ENCODE data around the gene SLC37A3. TPM values are rescaled to one million over a fixed set of nuclear protein-coding genes. Genes with fewer than 3 reads are reported as not detected.
"Not testable (repeated sequence)": the region's sequence is repeated elsewhere in the genome, so short reads cannot be mapped to it uniquely, and the experiment has no call there.

Gene SLC37A3
- total RNA-seq, 1 donor from 2014 or later, result 98.3 TPM

DNA sequence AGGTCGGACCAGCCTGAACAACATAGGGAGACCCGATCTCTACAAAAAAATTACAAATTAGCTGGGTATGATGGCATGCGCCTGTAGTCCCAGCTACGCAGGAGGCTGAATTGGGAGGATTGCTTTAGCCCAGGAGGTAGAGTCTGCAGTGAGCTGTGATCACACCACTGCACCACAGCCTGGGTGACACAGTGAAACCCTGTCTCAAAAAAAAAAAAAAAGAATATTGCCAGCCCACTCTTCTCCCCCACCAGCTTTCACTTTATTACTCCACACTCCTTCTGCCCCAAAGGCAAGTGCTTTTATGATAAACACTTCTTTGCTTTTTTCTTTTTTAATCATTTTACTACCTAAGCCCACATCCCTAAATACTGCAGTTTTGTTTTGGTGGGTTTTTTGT, 20.3 kb upstream of the SLC37A3 start:
- no peak overlapping the region for H3K4me3 Mint-ChIP-seq (ENCODE audit: low read depth)
- no peak for DNase-seq (ENCODE audit: low spot score)
- no peaks in the 10 kb centered on the region for H3K9me3 Mint-ChIP-seq
- H3K4me1 Mint-ChIP-seq (ENCODE audit: low read depth), result peaks cover 29% of the 10 kb centered on the region
- H3K27me3 Mint-ChIP-seq (ENCODE audit: low read depth), result no peaks in the 10 kb centered on the region
- no peak overlapping the region for H3K27ac Mint-ChIP-seq
- H3K36me3 Mint-ChIP-seq (ENCODE audit: low read depth), result peaks cover 25% of the 10 kb centered on the region
- intact Hi-C loops (cut with micrococcal nuclease), result no loop called here

DNA sequence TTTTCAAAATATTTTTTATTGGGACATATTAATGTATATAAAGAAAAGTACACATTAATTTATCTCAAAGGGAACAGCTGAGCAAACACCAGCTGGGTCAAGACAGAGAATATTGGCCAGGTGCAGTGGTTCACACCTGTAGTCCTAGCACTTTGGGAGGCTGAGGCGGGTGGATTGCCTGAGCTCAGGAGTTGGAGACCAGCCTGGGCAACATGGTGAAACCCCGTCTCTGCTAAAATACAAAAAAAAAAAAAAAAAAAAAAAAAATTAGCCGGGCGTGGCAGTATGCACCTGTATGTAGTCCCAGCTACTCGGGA, 19.8 kb upstream of the SLC37A3 start:
- DNase-seq (ENCODE audit: low spot score); intact Hi-C loops (cut with micrococcal nuclease); H3K27me3 Mint-ChIP-seq (ENCODE audit: low read depth); H3K9me3 Mint-ChIP-seq; H3K27ac Mint-ChIP-seq: not testable (repeated sequence)
- H3K4me3 Mint-ChIP-seq (ENCODE audit: low read depth), result peak overlapping the region; percentile 35
- H3K4me1 Mint-ChIP-seq (ENCODE audit: low read depth), result peaks cover 29% of the 10 kb centered on the region
- H3K36me3 Mint-ChIP-seq (ENCODE audit: low read depth), result peaks cover 25% of the 10 kb centered on the region

DNA sequence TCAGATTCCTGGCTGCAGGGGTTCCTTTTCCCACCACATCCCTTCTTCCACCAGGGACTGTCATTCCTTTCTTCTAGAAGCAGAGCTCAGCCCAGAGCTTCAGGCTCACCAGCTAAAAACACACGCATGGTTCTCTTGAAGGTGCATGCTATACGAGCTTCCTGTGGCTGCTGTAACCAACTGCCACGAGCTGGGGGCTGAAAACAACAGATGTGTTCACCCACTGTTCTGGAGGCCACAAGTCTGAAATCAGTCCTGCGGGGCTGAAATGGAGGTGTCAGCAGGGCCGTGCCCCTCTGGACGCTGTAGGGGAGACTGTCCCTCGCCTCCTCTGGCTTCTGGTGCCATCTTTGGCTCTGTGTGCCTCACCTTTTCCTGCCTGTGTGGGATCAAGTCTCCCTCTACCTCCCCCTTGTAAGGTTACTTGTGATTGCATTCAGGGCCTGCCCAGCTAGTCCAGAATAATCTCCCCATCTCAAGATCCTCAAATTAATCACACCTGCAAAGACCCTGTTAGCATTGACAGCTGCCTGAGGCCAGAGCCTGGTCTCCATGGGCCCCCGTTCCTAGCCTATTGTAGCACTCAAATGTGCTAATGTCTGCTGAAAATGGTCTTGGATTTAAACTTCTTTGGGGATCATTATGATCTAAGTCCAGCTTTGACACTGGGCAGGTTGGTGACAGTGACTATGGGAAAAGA, 19.3 kb upstream of the SLC37A3 start:
- peak overlapping the region; percentile 35 for H3K4me3 Mint-ChIP-seq (ENCODE audit: low read depth)
- no peaks in the 10 kb centered on the region for H3K9me3 Mint-ChIP-seq
- intact Hi-C loops (cut with micrococcal nuclease), result no loop called here
- H3K4me1 Mint-ChIP-seq (ENCODE audit: low read depth), result peaks cover 29% of the 10 kb centered on the region
- H3K27me3 Mint-ChIP-seq (ENCODE audit: low read depth), result no peaks in the 10 kb centered on the region
- H3K27ac Mint-ChIP-seq, result peak overlapping the region; percentile 57
- peaks cover 30% of the 10 kb centered on the region for H3K36me3 Mint-ChIP-seq (ENCODE audit: low read depth)
- no peak for DNase-seq (ENCODE audit: low spot score)

DNA sequence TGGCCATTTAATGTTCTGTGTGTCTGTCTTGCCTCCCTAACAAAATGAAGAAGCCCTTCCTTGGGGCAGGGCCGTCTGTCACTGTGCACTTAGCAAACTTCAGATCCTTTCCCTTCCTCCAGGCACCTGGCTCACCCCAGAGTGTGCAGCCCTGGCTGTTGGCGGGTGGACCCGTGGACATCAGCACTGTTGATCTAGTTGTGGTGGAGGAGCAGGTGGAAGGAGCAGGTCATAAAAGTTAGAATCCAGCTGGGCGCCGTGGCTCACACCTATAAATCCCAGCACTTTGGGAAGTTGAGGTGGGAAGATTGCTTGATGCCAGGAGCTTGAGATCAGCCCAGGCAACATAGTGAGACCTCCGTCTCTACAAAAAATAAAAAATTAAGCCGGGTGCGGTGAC, 18.2 kb upstream of the SLC37A3 start:
- H3K9me3 Mint-ChIP-seq, result no peaks in the 10 kb centered on the region
- peak overlapping the region; percentile 46 for H3K27ac Mint-ChIP-seq
- no peak for DNase-seq (ENCODE audit: low spot score)
- H3K36me3 Mint-ChIP-seq (ENCODE audit: low read depth), result peaks cover 36% of the 10 kb centered on the region
- no peaks in the 10 kb centered on the region for H3K27me3 Mint-ChIP-seq (ENCODE audit: low read depth)
- intact Hi-C loops (cut with micrococcal nuclease), result no loop called here
- no peak overlapping the region for H3K4me3 Mint-ChIP-seq (ENCODE audit: low read depth)
- peaks cover 29% of the 10 kb centered on the region for H3K4me1 Mint-ChIP-seq (ENCODE audit: low read depth)

DNA sequence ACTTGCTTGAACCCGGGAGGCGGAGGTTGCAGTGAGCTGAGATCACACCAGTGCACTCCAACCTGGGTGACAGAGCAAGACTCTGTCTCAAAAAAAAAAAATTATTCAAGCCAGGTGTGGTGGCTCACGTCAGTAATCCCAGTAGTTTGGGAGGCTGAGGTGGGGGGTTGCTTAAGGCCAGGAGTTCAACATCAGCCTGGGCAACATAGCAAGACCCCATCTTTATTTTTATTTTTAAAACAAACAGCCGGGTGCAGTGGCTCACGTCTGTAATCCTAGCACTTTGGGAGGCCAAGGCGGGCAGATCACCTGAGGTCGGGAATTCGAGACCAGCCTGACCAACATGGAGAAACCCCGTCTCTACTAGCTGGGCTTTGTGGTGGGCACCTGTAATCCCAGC, 17.5 kb upstream of the SLC37A3 start:
- H3K4me3 Mint-ChIP-seq (ENCODE audit: low read depth); H3K27me3 Mint-ChIP-seq (ENCODE audit: low read depth); H3K27ac Mint-ChIP-seq; intact Hi-C loops (cut with micrococcal nuclease); DNase-seq (ENCODE audit: low spot score); H3K9me3 Mint-ChIP-seq: not testable (repeated sequence)
- Mint-ChIP-seq H3K4me1 (ENCODE audit: low read depth) (peaks cover 29% of the 10 kb centered on the region), H3K36me3 (ENCODE audit: low read depth) (peaks cover 42% of the 10 kb centered on the region)

DNA sequence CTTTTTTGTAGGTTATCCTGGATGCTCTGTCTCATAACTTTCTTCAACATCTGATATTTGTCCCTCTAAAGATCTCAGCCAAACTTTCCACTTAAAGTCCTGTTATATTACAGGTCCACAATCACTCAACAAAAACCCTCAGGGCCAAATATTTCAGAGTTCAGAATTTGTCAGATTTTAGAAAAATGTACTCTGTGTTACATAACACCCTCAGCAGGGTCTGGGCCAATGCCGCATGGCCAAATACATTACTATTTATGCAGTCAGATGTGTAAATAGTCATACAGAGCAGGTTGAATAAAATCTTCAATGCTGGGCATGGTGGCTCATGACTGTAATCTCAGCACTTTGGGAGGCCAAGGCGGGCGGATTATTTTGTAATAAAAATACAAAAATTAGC, 17.0 kb upstream of the SLC37A3 start:
- H3K4me3 Mint-ChIP-seq (ENCODE audit: low read depth), result no peak overlapping the region
- DNase-seq (ENCODE audit: low spot score), result no peak
- H3K4me1 Mint-ChIP-seq (ENCODE audit: low read depth), result peaks cover 29% of the 10 kb centered on the region

DNA sequence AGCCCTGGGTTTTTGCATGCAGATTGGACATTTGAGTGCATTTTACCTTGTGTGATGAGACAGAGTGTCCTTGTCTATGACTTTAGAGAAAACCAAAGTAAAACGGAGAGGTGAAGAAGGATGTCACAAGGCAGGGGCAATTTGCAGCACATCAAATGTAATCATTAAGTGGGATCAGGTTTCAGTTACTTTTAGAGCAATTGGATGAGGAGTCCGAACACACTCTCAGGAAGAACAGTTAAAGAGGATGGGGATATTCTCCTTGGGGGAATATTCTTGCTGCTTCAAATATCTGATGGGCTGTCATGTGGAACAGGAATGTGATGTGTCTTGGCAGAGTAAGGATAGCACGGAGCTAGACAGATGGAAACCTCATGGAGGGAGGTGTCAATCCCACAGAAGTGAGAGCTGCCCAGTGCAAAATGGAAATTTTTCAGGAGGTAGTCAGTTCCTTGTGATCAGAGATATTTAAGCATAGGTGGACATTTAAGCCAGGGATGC, 6.3 kb upstream of the SLC37A3 start:
- Mint-ChIP-seq H3K9me3 (no peaks in the 10 kb centered on the region), H3K27ac (peak overlapping the region; percentile 93), H3K27me3 (ENCODE audit: low read depth) (no peaks in the 10 kb centered on the region)

More for the DNA sequence above, 17.0 kb upstream of the SLC37A3 start:
- H3K27ac Mint-ChIP-seq, result no peak overlapping the region
- H3K27me3 Mint-ChIP-seq (ENCODE audit: low read depth), result no peaks in the 10 kb centered on the region
- H3K9me3 Mint-ChIP-seq, result no peaks in the 10 kb centered on the region
- H3K36me3 Mint-ChIP-seq (ENCODE audit: low read depth), result peaks cover 44% of the 10 kb centered on the region
- intact Hi-C loops (cut with micrococcal nuclease), result no loop called here

DNA sequence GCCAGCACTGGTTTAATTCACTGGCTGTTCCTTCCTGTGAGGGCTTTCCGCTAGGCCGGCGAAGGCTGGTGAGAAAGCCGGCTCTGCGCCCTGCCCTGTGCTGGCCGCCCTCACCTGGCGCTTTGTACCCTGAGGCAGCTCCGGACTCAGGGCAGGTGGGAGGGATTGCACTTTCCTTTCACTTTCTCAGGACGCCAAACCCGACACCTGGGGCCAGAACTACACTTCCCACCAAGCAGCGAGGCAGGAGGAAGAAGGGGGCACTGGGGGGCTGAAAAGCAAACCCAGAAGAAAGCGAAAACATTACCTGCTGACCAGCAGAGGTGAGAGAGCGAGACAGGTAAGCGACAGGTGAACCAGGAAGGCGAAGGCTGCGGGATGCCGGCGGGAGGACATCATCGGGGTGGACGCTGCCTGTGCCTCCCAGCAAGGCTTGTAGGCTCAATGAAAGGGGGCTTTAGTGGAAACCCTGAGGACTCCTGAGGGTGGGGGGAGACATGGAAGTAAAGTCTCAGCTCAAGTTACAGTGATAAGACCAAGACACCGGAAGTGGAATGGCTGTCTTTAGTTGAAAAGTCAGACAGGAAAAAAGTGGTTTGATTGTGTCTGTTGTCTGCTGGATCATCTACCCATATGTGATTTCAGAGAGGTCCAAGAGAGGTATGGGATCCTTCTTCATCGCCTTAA, 5.7 kb upstream of the SLC37A3 start, which contains the start of gene RAB19:
TSS of gene RAB19 (plus strand) at position 181 of the 687 bp plus-strand sequence. CDS start 3,589 bp downstream, outside the sequence.
- H3K4me1 Mint-ChIP-seq (ENCODE audit: low read depth), result peaks cover 42% of the 10 kb centered on the region
- intact Hi-C loops (cut with micrococcal nuclease), result loop anchor here (2.0 to 5.0 kb wide), 8 partner anchors 15 to 518 kb away; partner anchors contain the start of genes BRAF, KDM7A, NDUFB2 and PARP12
- DNase-seq (ENCODE audit: low spot score), result peak; percentile 43
- peak within 1 kb of the TSS; percentile 95 for H3K27ac Mint-ChIP-seq
- H3K4me3 Mint-ChIP-seq (ENCODE audit: low read depth), result peak within 1 kb of the TSS; percentile 92
- no peaks in the 10 kb centered on the region for H3K27me3 Mint-ChIP-seq (ENCODE audit: low read depth)
- peaks cover 30% of the 10 kb centered on the region for H3K36me3 Mint-ChIP-seq (ENCODE audit: low read depth)
- no peaks in the 10 kb centered on the region for H3K9me3 Mint-ChIP-seq

More for the DNA sequence above, 6.3 kb upstream of the SLC37A3 start:
- peaks cover 30% of the 10 kb centered on the region for H3K36me3 Mint-ChIP-seq (ENCODE audit: low read depth)
- intact Hi-C loops (cut with micrococcal nuclease), result loop anchor here (2.0 to 5.0 kb wide), 6 partner anchors 34 to 518 kb away; partner anchors contain the start of genes BRAF, KDM7A, NDUFB2 and PARP12
- DNase-seq (ENCODE audit: low spot score), result no peak
- H3K4me1 Mint-ChIP-seq (ENCODE audit: low read depth), result peaks cover 41% of the 10 kb centered on the region
- H3K4me3 Mint-ChIP-seq (ENCODE audit: low read depth), result peak overlapping the region; percentile 92

DNA sequence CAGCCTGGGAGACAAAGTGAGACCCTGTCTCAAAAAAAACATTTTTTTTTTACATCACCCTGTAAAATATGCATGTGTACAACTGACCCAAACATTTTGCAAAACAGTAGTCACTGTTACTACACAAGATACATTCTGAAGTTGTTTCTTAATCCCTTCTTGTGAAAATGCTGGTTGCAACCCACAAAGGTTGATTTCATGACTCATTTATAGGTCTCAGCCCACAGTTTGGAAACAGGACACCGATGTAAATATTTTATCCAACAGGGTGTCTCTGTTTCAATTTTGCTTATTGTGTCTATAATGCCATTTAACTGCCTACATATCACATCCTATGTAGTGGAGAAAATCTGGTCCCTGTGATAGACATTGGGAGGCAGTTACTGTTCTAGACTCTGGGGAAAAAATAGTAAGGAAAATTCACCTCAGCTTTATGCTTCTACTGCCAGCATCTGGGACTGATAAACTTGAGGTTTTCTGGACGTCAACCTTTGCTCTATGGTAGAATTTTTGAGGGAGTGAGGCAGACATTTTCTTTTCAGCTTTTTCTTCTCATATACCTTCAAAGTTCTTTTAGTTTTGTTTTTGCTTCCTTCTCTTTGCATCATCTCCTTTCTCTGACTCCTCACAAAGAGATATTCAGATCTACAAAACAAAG, 4.0 kb upstream of the SLC37A3 start:
- Mint-ChIP-seq H3K27ac (peak overlapping the region; percentile 95), H3K4me1 (ENCODE audit: low read depth) (peaks cover 42% of the 10 kb centered on the region), H3K27me3 (ENCODE audit: low read depth) (no peaks in the 10 kb centered on the region), H3K4me3 (ENCODE audit: low read depth) (peak overlapping the region; percentile 92), H3K9me3 (no peaks in the 10 kb centered on the region), H3K36me3 (ENCODE audit: low read depth) (peaks cover 25% of the 10 kb centered on the region)
- DNase-seq (ENCODE audit: low spot score), result no peak
- intact Hi-C loops (cut with micrococcal nuclease), result loop anchor here (1.0 to 5.0 kb wide), 10 partner anchors 14 to 520 kb away; partner anchors contain the start of genes BRAF, KDM7A, MKRN1 and NDUFB2

DNA sequence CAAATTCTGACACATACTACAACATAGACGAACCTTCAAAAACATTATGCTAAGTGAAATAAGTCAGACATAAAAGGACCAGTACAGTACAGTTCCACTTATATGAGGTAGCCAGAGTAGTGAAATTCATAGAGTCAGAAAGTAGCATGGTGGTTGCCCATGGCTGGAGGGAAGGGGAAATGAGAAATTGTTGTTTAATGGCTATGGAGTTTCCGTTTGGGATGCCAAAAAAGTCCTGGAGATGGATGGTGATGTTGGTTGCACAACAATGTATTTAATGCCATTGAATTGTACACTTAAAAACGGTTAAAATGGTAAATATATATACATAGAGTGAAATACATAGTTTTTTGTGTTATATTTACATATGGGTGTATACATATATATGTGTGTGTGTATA, 2.1 kb upstream of the SLC37A3 start:
- no peak for DNase-seq (ENCODE audit: low spot score)
- H3K4me3 Mint-ChIP-seq (ENCODE audit: low read depth), result no peak overlapping the region
- H3K27me3 Mint-ChIP-seq (ENCODE audit: low read depth), result no peaks in the 10 kb centered on the region
- H3K27ac Mint-ChIP-seq, result no peak overlapping the region
- H3K9me3 Mint-ChIP-seq, result no peaks in the 10 kb centered on the region
- intact Hi-C loops (cut with micrococcal nuclease), result loop anchor here (5.0 kb wide), 5 partner anchors 188 to 522 kb away; partner anchors contain the start of genes BRAF, KDM7A, NDUFB2 and PARP12
- peaks cover 33% of the 10 kb centered on the region for H3K36me3 Mint-ChIP-seq (ENCODE audit: low read depth)
- H3K4me1 Mint-ChIP-seq (ENCODE audit: low read depth), result peaks cover 50% of the 10 kb centered on the region

DNA sequence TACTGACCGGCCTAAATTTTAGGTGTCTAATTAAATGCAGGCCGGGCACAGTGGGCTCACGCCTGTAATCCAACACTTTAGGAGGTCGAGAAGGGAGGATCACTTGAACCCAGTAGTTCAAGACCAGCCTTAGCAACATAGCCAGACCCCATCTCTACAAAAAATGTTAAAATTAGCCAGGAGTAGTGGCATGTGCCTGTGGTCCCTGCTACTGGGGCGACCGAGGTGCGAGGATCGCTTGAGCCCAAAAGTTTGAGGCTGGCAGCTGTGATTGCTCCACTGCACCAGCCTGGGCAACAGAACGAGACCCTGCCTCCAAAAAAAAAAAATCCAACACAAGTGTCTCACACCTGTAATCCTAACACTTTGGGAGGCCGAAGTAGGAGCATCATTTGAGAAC, 491 bp upstream of the SLC37A3 start:
- H3K9me3 Mint-ChIP-seq, result no peaks in the 10 kb centered on the region
- intact Hi-C loops (cut with micrococcal nuclease), result loop anchor here (10.0 kb wide), 1 partner anchor 1156 kb away; the partner anchor contains the start of gene AGK
- peaks cover 40% of the 10 kb centered on the region for H3K4me1 Mint-ChIP-seq (ENCODE audit: low read depth)
- H3K27ac Mint-ChIP-seq, result no peak overlapping the region
- peak overlapping the region; percentile 86 for H3K4me3 Mint-ChIP-seq (ENCODE audit: low read depth)
- no peak for DNase-seq (ENCODE audit: low spot score)
- peaks cover 29% of the 10 kb centered on the region for H3K36me3 Mint-ChIP-seq (ENCODE audit: low read depth)
- H3K27me3 Mint-ChIP-seq (ENCODE audit: low read depth), result no peaks in the 10 kb centered on the region

DNA sequence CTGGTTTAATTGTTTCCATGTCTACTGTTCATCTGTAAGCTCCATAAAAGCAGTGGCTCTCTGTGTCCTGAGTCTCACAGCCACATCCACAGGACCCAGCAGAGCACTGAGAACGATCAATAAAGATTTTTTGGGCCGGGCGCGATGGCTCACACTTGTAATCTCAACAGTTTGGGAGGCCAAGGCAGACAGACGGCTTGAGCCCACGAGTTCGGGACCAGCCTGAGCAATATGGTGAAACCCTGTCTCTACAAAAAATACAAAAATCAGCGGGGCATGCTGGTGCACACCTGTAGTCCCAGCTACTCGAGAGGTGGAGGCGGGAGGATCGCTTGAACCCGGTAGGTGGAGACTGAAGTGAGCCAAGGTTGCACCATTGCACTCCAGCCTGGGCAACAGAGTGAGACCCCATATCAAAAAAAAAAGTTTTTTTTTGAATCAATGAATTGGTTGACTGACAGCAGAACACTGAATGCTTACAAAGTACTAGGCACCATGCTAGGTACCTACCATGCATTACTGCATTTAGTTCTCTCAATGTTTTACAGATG, 4.5 kb downstream of the SLC37A3 start:
- H3K9me3 Mint-ChIP-seq, result no peaks in the 10 kb centered on the region
- no peaks in the 10 kb centered on the region for H3K27me3 Mint-ChIP-seq (ENCODE audit: low read depth)
- intact Hi-C loops (cut with micrococcal nuclease), result loop anchor here (10.0 kb wide), 1 partner anchor 1161 kb away; the partner anchor contains the start of gene AGK
- H3K4me3 Mint-ChIP-seq (ENCODE audit: low read depth), result no peak overlapping the region
- H3K27ac Mint-ChIP-seq, result no peak overlapping the region
- peaks cover 10% of the 10 kb centered on the region for H3K4me1 Mint-ChIP-seq (ENCODE audit: low read depth)
- DNase-seq (ENCODE audit: low spot score), result no peak
- H3K36me3 Mint-ChIP-seq (ENCODE audit: low read depth), result peaks cover 19% of the 10 kb centered on the region

Data from activated T-helper 2 cell treated with anti-CD3 and anti-CD28 coated beads, Interferon-gamma antibody, Interleukin-2, Interleukin-4, amounts not matched to agents 10 μg/mL and 5 μg/mL and 100 μg/mL, durations not matched to agents 14 hours and 24 hours and 36 hours (primary cell).